ENCODE data around the gene CHD9.

DNA sequence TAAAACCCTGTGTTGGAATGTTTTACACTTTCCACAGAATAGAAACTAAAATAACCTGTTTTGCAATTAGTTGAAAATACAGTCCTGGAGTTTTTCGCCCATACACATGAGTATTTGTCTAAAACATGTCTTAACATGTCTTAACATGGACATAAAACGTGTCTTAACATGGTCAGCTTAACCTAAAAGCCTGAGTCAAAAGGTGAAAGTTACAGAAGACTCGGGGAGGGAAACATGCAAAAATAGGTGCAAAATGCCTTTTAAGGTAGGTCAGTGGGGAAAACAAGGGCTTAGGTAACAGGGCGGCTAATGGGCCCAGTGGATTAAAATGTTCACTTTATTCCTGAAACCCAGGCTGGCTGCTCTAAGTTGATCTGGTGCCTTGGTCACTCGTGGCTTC, 323.3 kb downstream of the CHD9 start:
- TF ChIP-seq, protein P1, sequence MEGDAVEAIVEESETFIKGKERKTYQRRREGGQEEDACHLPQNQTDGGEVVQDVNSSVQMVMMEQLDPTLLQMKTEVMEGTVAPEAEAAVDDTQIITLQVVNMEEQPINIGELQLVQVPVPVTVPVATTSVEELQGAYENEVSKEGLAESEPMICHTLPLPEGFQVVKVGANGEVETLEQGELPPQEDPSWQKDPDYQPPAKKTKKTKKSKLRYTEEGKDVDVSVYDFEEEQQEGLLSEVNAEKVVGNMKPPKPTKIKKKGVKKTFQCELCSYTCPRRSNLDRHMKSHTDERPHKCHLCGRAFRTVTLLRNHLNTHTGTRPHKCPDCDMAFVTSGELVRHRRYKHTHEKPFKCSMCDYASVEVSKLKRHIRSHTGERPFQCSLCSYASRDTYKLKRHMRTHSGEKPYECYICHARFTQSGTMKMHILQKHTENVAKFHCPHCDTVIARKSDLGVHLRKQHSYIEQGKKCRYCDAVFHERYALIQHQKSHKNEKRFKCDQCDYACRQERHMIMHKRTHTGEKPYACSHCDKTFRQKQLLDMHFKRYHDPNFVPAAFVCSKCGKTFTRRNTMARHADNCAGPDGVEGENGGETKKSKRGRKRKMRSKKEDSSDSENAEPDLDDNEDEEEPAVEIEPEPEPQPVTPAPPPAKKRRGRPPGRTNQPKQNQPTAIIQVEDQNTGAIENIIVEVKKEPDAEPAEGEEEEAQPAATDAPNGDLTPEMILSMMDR (IDR thresholded peaks at IDR 0.05) = no peak
- TF ChIP-seq POLR2A (IDR thresholded peaks at IDR 0.05) = no peak
